ENCODE results near the gene PRICKLE3.
"Not testable (repeated sequence)": the region's sequence is repeated elsewhere in the genome, so short reads cannot be mapped to it uniquely, and the experiment has no call there.

PRICKLE3 gene

DNA sequence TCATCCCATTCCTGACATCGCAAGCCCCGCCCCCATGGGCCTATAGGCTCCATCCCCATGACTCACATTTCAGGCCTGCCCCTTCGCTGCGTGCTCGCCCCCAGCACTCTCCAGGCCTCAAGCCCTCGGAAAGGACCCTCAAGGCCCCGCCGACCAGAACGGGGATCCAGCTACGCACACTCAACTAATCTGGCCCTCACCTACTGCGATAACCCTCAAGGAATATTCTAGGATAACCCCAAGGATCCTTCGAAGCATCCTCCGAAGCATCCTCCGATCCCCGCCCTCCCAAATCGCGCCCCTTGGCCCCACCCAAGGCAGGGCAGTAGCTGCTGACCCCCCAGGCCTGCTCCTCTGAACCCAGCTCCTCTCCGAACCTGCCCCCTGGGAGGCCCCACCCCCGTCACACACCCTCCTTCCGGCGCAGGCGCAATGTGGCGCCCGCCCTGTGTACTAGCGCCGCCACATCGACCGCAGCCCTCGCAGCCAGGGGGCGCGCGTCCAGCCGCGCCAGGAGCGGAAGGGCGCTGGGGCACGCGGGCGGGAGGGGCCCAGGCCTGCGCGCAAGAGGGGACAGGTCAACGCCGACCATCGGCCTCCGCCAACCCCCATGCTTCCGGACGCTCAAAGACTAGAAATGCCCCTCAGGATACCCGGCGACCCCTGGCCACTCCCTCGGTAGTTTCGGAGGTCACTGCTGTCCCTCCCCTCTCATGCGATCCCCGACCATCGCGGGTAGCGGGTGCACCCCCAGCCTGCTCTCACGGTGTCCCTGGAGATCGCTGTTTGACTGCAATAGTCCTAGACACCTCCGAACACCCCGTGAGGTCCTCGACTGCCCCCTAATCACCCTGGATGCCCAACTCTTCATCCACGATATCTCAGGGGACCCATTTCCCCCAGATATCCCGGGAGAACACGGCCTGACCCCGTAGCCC is 30.0 kb downstream of the PRICKLE3 start:
- DNase-seq = peak; percentile 25 to 56

DNA sequence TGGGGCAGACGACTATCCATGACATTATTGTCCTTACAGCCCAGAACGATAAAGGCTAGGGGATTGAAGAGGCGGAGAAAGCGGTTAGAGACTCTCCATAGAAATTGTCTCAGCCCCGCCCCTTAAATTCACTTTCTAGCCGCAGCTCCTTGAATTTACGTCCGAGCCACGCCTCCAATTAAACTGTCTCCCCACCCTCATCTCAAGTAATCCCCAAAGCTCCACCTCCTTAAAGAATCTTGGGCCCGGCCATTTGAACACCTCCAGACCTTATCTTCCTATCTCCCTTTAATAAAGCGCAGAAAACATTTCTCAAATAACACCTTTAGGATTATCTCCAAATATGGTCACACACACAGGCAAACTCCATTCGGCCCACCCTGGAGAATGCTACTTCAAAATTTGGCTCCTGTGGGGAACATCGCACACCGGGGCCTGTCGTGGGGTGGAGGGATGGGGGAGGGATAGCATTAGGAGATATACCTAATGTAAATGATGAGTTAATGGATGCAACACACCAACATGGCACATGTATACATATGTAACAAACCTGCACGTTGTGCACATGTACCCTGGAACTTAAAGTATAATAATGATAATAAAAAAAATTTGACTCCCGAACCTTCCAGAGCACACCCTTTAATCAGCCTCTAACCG is 30.8 kb downstream of the PRICKLE3 start:
- peak in 1 of 2 experiments; percentile 44 for DNase-seq

DNA sequence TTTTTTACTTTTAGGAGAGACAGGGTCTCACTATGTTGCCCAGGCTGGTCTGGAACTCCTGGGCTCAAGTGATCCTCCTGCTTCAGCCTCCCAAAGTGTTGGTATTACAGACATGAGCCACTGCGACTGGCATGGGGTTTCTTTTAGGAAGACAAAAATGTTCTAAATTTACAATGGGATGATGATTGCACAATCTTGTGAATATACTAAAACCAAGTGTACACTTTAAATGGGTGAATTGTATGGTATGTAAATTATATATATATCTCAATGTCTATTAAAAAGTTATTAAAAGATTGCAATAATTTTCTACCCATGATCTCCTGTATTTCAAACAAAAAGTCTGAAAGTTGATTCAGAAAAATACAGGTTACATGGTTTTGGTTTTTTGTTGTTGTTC is 32.7 kb downstream of the PRICKLE3 start:
- no peak for DNase-seq

DNA sequence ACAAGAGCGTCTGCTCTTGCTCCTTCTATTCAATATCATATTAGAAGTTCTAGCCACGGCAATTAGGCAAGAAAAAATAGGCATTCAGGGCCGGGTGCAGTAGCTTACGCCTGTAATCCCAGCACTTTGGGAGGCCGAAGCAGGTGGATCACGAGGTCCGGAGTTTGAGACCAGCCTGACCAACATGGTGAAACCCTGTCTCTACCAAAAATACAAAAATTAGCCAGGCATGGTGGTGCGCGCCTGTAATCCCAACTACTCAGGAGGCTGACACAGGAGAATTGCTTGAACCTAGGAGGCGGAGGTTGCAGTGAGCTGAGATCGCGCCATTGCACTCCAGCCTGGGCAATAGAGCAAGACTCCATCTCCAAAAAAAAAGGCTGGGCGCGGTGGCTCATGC is 36.9 kb downstream of the PRICKLE3 start:
- not testable (repeated sequence) for DNase-seq

DNA sequence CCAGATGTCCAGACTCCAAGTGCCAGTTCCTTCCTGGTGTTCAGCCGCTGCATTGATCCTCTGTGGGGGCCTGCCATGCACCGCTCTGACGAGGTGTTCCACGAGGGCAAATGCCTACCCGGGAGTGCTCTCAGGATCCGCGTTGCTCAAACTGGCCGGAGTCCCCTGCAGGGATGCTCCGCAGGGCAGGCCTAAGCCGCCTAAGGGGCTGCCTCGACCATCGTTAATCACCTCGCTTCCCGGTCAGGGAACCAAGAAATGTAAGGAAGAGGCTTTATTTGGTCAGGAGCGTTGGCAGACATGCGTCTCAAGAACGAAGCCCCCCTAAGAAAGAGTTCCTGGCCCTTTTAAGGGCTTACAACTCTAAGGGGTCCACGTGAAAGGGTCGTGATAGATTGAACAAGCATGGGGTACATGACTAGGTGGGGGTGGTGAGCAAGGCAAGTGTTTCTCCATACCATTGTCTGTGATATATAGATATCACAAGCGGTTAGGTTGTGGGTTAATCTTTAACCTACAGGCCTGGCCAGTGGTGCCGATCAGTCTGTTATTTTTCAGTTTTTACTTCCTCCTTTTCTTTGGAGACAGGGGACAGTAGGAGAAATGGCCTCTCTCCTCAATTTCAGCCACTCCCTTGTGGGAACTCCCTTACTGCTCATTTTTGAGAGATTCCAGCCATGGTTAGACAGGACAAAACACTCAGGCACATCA is 37.6 kb downstream of the PRICKLE3 start:
- not testable (repeated sequence) for DNase-seq

DNA sequence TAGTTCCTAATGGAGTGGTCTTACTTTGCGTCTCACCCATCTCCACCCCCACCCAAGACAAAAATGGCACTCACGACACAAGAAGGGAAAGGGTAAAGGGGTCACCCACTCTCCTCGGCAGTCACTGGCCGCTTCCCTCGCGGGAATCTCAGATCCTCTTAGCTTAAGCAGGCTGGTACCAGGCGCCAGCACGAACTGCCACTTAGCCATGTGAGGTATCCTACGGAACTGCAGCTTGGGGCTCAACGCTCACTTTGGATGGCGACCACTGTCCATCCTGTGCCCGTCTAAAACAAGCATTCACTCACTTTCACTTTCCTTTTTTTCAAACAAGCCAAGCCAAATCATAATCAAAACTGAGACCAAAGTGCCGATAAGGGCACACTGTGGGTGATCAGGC is 38.2 kb downstream of the PRICKLE3 start:
- DNase-seq = no peak

DNA sequence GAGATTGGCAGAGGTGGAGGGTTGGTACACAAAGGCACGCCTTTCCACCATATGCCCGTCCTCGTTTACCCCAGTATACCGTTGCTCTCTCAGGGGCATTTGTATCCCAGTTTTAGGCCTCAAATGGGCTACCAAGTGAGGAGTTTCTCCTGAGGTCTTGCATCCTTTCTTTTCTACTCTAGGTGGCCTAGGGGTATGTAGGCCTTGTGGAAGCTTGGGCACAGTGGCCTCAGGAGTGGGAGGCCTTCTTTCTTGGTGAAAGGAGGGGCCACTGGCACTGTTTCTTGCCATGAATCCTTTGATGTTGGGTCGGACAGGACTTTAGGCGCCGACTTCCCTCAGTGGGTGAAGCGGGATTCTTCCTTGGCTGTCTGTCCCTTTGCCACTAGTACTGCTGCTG is 38.9 kb downstream of the PRICKLE3 start:
- no peak for DNase-seq

DNA sequence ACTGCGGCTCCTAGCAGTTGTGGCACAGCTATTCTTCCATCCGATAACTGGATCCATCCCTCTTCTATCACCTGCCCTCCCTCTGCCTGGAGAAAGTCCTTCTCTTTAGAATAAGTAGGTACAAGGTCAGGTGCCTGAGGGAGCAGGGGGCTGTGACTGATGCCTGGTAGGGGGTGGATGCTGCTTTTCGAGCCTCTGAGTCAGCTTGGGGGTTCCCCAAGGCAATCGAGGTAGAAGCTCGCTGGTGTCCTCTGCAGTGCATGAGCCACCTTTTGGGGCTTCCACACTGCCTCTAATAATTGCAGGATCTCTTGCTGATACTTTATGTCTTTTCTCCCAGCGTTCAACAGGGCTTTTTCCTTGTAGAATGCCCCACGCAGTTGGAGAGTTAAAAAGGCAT is 43.0 kb downstream of the PRICKLE3 start:
- not testable (repeated sequence) for DNase-seq

DNA sequence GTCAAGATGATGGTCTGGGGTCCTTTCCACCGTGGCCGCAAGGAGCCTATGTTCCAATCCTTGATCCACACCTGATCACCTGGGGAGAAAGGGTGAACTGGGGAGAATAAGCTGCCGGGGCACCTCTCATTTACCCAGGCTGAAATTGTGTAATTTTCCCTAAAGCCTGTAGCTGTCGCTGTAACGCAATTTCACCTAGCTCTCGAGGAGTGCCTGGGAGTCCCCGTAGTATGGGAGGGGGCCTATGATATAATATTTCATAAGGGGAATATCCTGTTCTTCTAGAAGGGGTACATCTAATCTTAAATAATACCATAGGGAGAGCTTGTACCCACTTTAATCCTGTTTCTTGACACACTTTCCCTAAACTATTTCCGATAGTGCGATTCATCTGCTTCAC is 43.9 kb downstream of the PRICKLE3 start:
- DNase-seq = not testable (repeated sequence)

DNA sequence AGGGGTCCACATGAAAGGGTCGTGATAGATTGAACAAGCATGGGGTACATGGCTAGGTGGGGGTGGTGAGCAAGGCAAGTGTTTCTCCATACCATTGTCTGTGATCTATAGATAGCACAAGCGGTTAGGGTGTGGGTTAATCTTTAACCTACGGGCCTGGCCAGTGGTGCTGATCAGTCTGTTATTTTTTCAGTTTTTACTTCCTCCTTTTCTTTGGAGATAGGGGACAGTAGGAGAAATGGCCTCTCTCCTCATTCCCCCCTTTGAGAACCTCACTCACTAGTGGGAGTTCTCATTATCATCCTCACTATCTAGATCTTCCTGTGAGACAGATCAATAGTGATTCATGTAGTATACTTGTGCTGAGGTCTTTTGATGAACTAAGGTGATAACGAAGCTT is 46.5 kb downstream of the PRICKLE3 start:
- no peak for DNase-seq

DNA sequence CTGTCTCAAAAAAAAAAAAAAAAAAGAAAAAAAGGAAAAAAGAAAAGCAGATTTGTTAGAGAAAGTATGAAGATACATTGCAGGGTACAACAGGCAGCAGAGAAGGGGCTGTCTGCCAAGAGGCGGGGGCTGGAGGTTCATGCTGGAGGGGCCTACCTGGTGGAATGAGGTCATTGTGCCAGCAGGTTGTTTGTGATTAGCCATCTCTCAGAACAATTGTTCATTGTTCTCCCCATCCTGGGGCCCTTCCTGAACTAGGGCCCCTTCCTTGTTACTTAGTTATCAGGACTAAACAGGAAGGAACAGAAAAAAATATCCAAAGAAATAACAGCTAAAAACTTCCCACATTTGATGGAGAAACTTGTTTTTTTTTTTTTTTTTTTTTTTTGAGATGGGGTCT is 48.7 kb downstream of the PRICKLE3 start:
- no peak for DNase-seq

DNA sequence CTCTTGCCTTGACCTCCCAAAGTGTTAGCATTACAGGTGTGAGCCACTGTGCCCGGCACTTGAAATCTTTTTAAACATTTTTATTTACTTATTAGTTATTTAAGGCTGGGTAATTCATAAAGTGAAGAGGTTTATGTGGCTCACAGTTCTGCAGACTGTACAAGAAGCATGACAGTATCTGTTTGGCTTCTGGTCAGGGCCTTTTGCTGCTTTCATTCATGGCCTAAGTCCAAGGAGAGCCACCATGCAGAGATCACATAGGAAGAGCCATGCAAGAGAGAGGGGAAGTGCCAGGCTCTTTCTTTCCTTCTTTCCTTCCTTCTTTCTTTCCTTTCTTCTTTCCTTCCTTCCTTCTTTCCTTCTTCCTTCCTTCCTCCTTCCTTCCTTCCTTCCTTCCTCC is 52.4 kb downstream of the PRICKLE3 start:
- DNase-seq = no peak

DNA sequence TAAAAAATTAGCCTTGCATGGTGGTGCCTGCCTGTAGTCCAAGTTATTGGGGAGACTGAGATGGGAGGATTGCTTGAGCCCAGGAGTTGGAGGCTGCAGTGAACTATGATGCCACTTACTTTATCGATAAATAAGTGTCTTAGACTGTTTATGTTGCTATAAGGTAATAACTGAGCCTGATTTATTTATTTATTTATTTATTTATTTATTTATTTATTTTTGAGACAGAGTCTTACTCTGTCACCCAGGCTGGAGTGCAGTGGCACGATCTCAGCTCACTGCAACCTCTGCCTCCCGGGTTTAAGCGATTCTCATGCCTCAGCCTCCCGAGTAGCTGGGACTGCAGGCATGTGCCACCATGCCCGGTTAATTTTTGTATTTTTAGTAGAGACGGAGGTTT is 53.9 kb downstream of the PRICKLE3 start:
- not testable (repeated sequence) for DNase-seq

DNA sequence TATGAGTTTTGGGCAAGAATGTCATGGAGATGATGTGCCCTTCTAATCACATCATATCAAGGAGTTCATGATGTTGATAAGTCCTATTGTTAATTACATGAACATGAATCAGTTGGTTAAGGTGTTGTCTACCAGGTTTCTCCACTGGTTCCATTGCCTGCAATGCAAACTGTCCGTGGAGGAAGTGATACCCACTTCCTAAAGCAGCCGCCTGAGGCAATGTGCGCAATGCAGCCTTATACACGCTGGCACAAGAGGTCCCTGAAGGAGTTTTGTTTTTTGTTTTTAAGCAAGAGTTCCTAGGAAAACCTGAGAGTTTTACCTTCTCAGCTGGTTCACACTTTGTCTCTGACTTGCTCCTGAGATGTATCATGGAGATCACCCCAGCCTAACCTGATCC is 56.7 kb downstream of the PRICKLE3 start:
- DNase-seq = no peak

DNA sequence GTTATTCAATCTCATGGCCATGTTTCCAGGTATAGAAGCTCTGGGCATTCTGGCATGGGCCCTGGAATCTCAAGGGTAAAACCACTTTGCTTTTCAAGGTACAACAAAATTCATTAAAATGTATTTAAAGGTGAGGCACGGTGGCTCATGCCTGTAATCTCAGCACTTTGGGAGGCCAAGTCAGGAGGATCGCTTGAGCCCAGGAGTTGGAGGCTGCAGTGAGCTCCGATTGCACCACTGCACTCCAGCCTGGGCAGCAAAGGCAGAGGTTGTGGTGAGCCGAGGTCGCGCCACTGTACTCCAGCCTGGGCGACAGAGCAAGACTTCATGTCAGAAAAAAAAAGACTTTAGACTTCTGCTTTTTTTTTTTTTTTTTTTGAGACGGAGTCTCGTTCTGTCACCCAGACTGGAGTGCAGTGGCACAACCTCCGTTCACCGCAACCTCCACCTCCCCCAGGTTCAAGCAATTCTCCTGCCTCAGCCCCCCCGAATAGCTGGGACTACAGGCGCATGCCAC is 58.4 kb downstream of the PRICKLE3 start:
- not testable (repeated sequence) for DNase-seq
